Smooth muscle cell (in vitro differentiated cells): ENCODE data around the gene ZNF562. TPM values are rescaled to one million over a fixed set of nuclear protein-coding genes. Genes with fewer than 3 reads are reported as not detected.
A peak's percentile ranks its signal among the peaks of the same experiment; 100 is the strongest.

Experiments used
- DNase-seq: peaks from one replicate; lab custom pipeline; 2025; ENCODE audit not compliant: unreplicated experiment; lab: John Stamatoyannopoulos, UW
- H2AFZ ChIP-seq: fragments of 200-600 bp; sonication (generic); 2 replicates; pipeline ENCODE4 v1.6.0; 2016; ENCODE audit warnings: antibody characterized with exemption, low read depth, mild to moderate bottlenecking
- H3F3A ChIP-seq: fragments of 200-600 bp; sonication (generic); 2 replicates; pipeline ENCODE4 v1.6.0; 2017; ENCODE audit warnings: antibody characterized with exemption, low read depth
- H3K27ac ChIP-seq: fragments of 200-600 bp; sonication (generic); 2 replicates; pipeline ENCODE4 v1.5.1; 2016; ENCODE audit warnings: low read depth, mild to moderate bottlenecking
- H3K27me3 ChIP-seq: fragments of 200-600 bp; sonication (generic); 2 replicates; pipeline ENCODE4 v1.6.1; 2016; ENCODE audit warnings: low read depth, mild to moderate bottlenecking
- H3K36me3 ChIP-seq: fragments of 200-600 bp; sonication (generic); 2 replicates; pipeline ENCODE4 v1.5.1; 2016; ENCODE audit warnings: low read depth
- H3K4me1 ChIP-seq: fragments of 200-600 bp; sonication (generic); 2 replicates; pipeline ENCODE4 v1.5.1; 2016; ENCODE audit warnings: low read depth
- H3K4me2 ChIP-seq: fragments of 200-600 bp; sonication (generic); 2 replicates; pipeline ENCODE4 v1.6.0; 2016; ENCODE audit warnings: mild to moderate bottlenecking
- H3K4me3 ChIP-seq: fragments of 200-600 bp; sonication (generic); 2 replicates; pipeline ENCODE4 v1.5.1; 2016; ENCODE audit warnings: mild to moderate bottlenecking
- H3K79me2 ChIP-seq: fragments of 200-600 bp; sonication (generic); 2 replicates; pipeline ENCODE4 v1.6.0; 2016; ENCODE audit warnings: low read depth, mild to moderate bottlenecking
- H3K9ac ChIP-seq: fragments of 200-600 bp; sonication (generic); 2 replicates; pipeline ENCODE4 v1.6.0; 2016; ENCODE audit warnings: low read depth
- H3K9me3 ChIP-seq: fragments of 200-600 bp; sonication (generic); replicated peaks from 2 replicates; pipeline ENCODE4 v1.5.1; 2016; ENCODE audit warnings: low read depth
- H4K20me1 ChIP-seq: fragments of 200-600 bp; sonication (generic); 2 replicates; pipeline ENCODE4 v1.6.0; 2016; ENCODE audit warnings: low read depth
- CTCF ChIP-seq: fragments of 200-600 bp; sonication (generic); IDR thresholded peaks from 2 replicates; pipeline ENCODE4 v1.5.1; 2017; ENCODE audit warnings: borderline replicate concordance, mild to moderate bottlenecking, antibody characterized with exemption; ENCODE audit not compliant: insufficient read depth, poor library complexity, severe bottlenecking
- WGBS: methylation state at CpG from one replicate; pipeline ENCODE4 v1.1.7; 2016; ENCODE audit warnings: low lambda C conversion rate; 5-methylcytosine and 5-hydroxymethylcytosine counted together
- polyA plus RNA-seq: library from polyadenylated mRNA; unstranded; fragments of >200 nt; fragmentation: Nextera tagmentation; extraction: Ambion mirVana; gene quantifications from 2 replicates; pipeline ENCODE4 v1.2.1, GENCODE V29; 2016
- total RNA-seq: library from RNA; depleted of rRNA; stranded (reverse); fragments of >200 nt; gene quantifications from 2 replicates; pipeline ENCODE4 v1.2.3, GENCODE V29; 2014

ZNF562 gene
- total and polyA plus RNA-seq, 2 experiments from 2014 or later = 0.36 to 0.86 TPM

GRCh38 chr19:9597027-9597426 lies 77.9 kb downstream of the ZNF562 start:
- Histone ChIP-seq H3K27ac (peak overlapping the region; percentile 53), H3K4me1 (no peaks in the 10 kb centered on the region), H3K9me3 (no peaks in the 10 kb centered on the region), H4K20me1 (no peaks in the 10 kb centered on the region), H3F3A (no peaks in the 10 kb centered on the region), H3K36me3 (no peaks in the 10 kb centered on the region), H3K4me2 (no peak overlapping the region), H3K9ac (no peak overlapping the region), H2AFZ (no peak overlapping the region), H3K79me2 (no peaks in the 10 kb centered on the region), H3K27me3 (no peaks in the 10 kb centered on the region), H3K4me3 (no peak overlapping the region)
- DNase-seq = no peak
- no peak for TF ChIP-seq CTCF
- WGBS = 72% methylated on average over 3 of the region's 3 CpGs

Other genes with a start within 250 kb of the ZNF562 start
- gene ZNF266, start 239.5 kb downstream of the ZNF562 start, total RNA-seq = 19.6 and 56.6 TPM in 2 replicates
- 8.9 and 11.5 TPM in 2 replicates for gene ZNF266, start 239.5 kb downstream of the ZNF562 start, polyA plus RNA-seq
- not detected in 2 replicates for gene ZNF560, start 176.5 kb downstream of the ZNF562 start, total RNA-seq
- gene ZNF560, start 176.5 kb downstream of the ZNF562 start, polyA plus RNA-seq = not detected in 2 replicates
- gene ZNF426, start 136.5 kb downstream of the ZNF562 start, total RNA-seq = 13.2 and 21.0 TPM in 2 replicates
- 8.1 and 12.7 TPM in 2 replicates for gene ZNF426, start 136.5 kb downstream of the ZNF562 start, polyA plus RNA-seq
- 33.1 and 33.6 TPM in 2 replicates for gene ZNF121, start 90.6 kb downstream of the ZNF562 start, total RNA-seq
- 3.6 and 4.1 TPM in 2 replicates for gene ZNF121, start 90.6 kb downstream of the ZNF562 start, polyA plus RNA-seq
- 59.3 and 64.2 TPM in 2 replicates for gene ZNF561, start 53.9 kb downstream of the ZNF562 start, total RNA-seq
- 27.1 and 30.5 TPM in 2 replicates for gene ZNF561, start 53.9 kb downstream of the ZNF562 start, polyA plus RNA-seq
- gene ZNF846, start 93.6 kb upstream of the ZNF562 start, total RNA-seq = 12.3 and 48.6 TPM in 2 replicates
- 17.6 and 19.7 TPM in 2 replicates for gene ZNF846, start 93.6 kb upstream of the ZNF562 start, polyA plus RNA-seq
- gene FBXL12, start 144.0 kb upstream of the ZNF562 start, total RNA-seq = 38.2 and 41.3 TPM in 2 replicates
- 62.5 and 73.5 TPM in 2 replicates for gene FBXL12, start 144.0 kb upstream of the ZNF562 start, polyA plus RNA-seq
- gene UBL5, start 152.8 kb upstream of the ZNF562 start, total RNA-seq = 516 and 848 TPM in 2 replicates
- 574 and 631 TPM in 2 replicates for gene UBL5, start 152.8 kb upstream of the ZNF562 start, polyA plus RNA-seq
- 68.0 and 73.0 TPM in 2 replicates for gene PIN1, start 160.2 kb upstream of the ZNF562 start, total RNA-seq
- gene PIN1, start 160.2 kb upstream of the ZNF562 start, polyA plus RNA-seq = 127 and 149 TPM in 2 replicates